Cerebellar nuclear complex (tissue), 1 donor: ENCODE measurements around the gene SUMF1.
A peak's percentile ranks its signal among the peaks of the same experiment; 100 is the strongest.

Experiments
- DNase-seq, 2 experiments: peaks; one replicate each; lab custom pipeline; 2025; lab: John Stamatoyannopoulos, UW

Gene SUMF1

GRCh38 chr3:4387210-4388204, 79.6 kb downstream of the SUMF1 start:
- no peak for DNase-seq

- DNase-seq = no peak
Measured at GRCh38 chr3:4385201-4385600, 81.9 kb downstream of the SUMF1 start.

- DNase-seq = no peak
Measured at GRCh38 chr3:4380013-4380412, 87.1 kb downstream of the SUMF1 start.

- DNase-seq = no peak
Measured at GRCh38 chr3:4376499-4376898, 90.6 kb downstream of the SUMF1 start.

GRCh38 chr3:4375911-4376310, 91.2 kb downstream of the SUMF1 start:
- no peak for DNase-seq

GRCh38 chr3:4373669-4374068, 93.4 kb downstream of the SUMF1 start:
- no peak for DNase-seq

GRCh38 chr3:4362523-4362922, 104.5 kb downstream of the SUMF1 start:
- DNase-seq = no peak

GRCh38 chr3:4360817-4361216, 106.3 kb downstream of the SUMF1 start:
- no peak for DNase-seq

GRCh38 chr3:4359805-4360502, 107.1 kb downstream of the SUMF1 start:
- DNase-seq = no peak

GRCh38 chr3:4358273-4358672, 108.8 kb downstream of the SUMF1 start:
- no peak for DNase-seq

GRCh38 chr3:4356546-4357410, 110.3 kb downstream of the SUMF1 start:
- no peak for DNase-seq

- no peak for DNase-seq
Measured at GRCh38 chr3:4356220-4356540, 110.9 kb downstream of the SUMF1 start.

GRCh38 chr3:4355401-4356219, 111.5 kb downstream of the SUMF1 start:
- DNase-seq = no peak

- no peak for DNase-seq
Measured at GRCh38 chr3:4351872-4352271, 115.2 kb downstream of the SUMF1 start.

GRCh38 chr3:4351164-4351855, 115.8 kb downstream of the SUMF1 start:
- DNase-seq = no peak

- peak in 1 of 2 experiments; percentile 31 for DNase-seq
Measured at GRCh38 chr3:4350789-4351163, 116.3 kb downstream of the SUMF1 start.

GRCh38 chr3:4343258-4343657, 123.8 kb downstream of the SUMF1 start:
- DNase-seq = no peak

- DNase-seq = no peak
Measured at GRCh38 chr3:4341336-4341675, 125.8 kb downstream of the SUMF1 start.

GRCh38 chr3:4340411-4341335, 126.4 kb downstream of the SUMF1 start:
- DNase-seq = no peak

GRCh38 chr3:4340077-4340410, 127.0 kb downstream of the SUMF1 start:
- DNase-seq = no peak
